Testis (tissue), 3 donors: Measurements from ENCODE around the gene BARHL1. TPM values are rescaled to one million over a fixed set of nuclear protein-coding genes. Genes with fewer than 3 reads are reported as not detected.

Experiments used
- DNase-seq: peaks from one replicate; pipeline ENCODE4 v3.0.0-alpha.2; 2019
- H3K27ac ChIP-seq, 2 donors: fragments of 200-600 bp; sonication (generic); one replicate each; pipeline ENCODE4 v1.5.1; 2019
- H3K27me3 ChIP-seq: fragments of 200-600 bp; sonication (generic); one replicate; pipeline ENCODE4 v1.5.1; 2019
- H3K36me3 ChIP-seq: fragments of 200-600 bp; sonication (generic); one replicate; pipeline ENCODE4 v1.5.1; 2017; ENCODE audit warnings: low read depth; ENCODE audit errors: missing control alignments
- H3K4me1 ChIP-seq: fragments of 200-600 bp; sonication (generic); one replicate; pipeline ENCODE4 v1.5.1; 2019
- H3K4me3 ChIP-seq, 2 donors: fragments of 200-600 bp; sonication (generic); one replicate each; pipeline ENCODE4 v1.5.1; 2017 to 2019
- H3K9me3 ChIP-seq: fragments of 200-600 bp; sonication (generic); one replicate; pipeline ENCODE4 v1.5.1; 2017
- POLR2A ChIP-seq: fragments of 450-650 bp; IDR thresholded peaks from one replicate; pipeline ENCODE4 v1.6.1; 2017; ENCODE audit warnings: antibody characterized with exemption, mild to moderate bottlenecking, moderate library complexity
- WGBS, 2 donors: methylation state at CpG; one replicate each; pipeline ENCODE4 v1.1.5; 2018; 5-methylcytosine and 5-hydroxymethylcytosine counted together
- intact Hi-C: fragments of 100-400 bp; cut with DNase I; formaldehyde crosslinking; loops from one replicate; pipeline ENCODE4 v1.15.1; 2023; ENCODE audit warnings: low total_unique reads
- polyA plus RNA-seq: library from polyadenylated mRNA; stranded (reverse); fragments of 350-450 nt; fragmentation: Illumina TruSeq; extraction: RNeasy Lipid Tissue Mini Kit (QIAGEN cat#74804); gene quantifications from one replicate; pipeline ENCODE4 v1.2.3, GENCODE V29; 2014; ENCODE audit warnings: low read depth, low replicate concordance; ENCODE audit not compliant: insufficient read depth
- total RNA-seq, 2 donors: library from RNA; depleted of rRNA; stranded (reverse); fragments of >200 nt; gene quantifications; one replicate each; pipeline ENCODE4 v1.2.3, GENCODE V29; 2016
- TF ChIP-seq, protein P1 (sequence below), 3 experiments: fragments of 450-650 bp in 2 of 3; fragments of 200-600 bp in 1 of 3; sonication (generic) in 1 of 3; IDR thresholded peaks; one replicate each; pipeline ENCODE4 v1.5.1; 2016 to 2019; ENCODE audit warnings: antibody characterized with exemption in 3 of 3, mild to moderate bottlenecking in 2 of 3, moderate library complexity in 1 of 3

BARHL1 gene
- total and polyA plus RNA-seq, 3 donors from 2014 or later: 0.13 to 0.31 TPM; not detected in 1

DNA sequence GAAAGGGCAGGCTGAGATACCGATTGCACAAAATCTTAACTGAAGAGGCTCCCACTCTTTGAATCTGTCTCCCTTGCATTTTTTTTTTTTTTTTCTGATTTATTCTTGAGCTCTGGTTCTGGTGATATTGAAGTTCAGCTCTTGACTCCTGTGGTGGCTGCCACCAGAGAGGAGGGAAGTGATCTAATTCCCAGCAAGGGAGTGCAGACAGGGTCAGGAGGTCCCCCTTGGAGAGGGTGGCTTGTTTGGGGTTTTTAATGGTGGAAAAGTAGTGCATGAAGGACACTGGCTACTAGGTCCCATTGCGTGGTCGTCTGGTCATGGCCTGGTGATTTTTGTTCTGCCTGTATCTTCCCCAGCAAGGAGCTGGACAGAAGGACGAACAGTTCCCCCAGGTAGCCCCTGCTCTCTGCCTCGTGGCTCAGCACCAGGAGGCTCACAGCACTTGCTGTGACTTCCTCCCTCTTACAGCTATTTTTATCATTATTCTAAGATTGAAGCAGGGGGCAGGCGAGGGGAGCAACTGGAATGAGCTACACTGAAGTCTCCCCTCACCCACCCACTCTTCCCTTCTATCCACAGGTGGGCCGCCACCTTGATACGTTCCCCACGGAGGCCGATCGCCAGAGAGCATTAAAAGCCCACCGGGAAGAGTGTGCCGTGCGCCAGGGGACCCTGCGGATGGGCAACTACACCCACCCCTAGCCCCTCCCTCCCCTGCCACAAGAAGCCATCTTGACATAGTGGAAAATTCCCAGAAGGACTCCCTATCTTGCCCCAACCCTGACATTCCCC lies 10.4 kb upstream of the BARHL1 start:
- H3K36me3 ChIP-seq: no peaks in the 10 kb centered on the region
- 84 to 86% methylated on average over 15 of the region's 15 CpGs for WGBS, 2 donors
- H3K9me3 ChIP-seq: no peaks in the 10 kb centered on the region
- no peaks in the 10 kb centered on the region for H3K27me3 ChIP-seq
- TF ChIP-seq, protein P1, sequence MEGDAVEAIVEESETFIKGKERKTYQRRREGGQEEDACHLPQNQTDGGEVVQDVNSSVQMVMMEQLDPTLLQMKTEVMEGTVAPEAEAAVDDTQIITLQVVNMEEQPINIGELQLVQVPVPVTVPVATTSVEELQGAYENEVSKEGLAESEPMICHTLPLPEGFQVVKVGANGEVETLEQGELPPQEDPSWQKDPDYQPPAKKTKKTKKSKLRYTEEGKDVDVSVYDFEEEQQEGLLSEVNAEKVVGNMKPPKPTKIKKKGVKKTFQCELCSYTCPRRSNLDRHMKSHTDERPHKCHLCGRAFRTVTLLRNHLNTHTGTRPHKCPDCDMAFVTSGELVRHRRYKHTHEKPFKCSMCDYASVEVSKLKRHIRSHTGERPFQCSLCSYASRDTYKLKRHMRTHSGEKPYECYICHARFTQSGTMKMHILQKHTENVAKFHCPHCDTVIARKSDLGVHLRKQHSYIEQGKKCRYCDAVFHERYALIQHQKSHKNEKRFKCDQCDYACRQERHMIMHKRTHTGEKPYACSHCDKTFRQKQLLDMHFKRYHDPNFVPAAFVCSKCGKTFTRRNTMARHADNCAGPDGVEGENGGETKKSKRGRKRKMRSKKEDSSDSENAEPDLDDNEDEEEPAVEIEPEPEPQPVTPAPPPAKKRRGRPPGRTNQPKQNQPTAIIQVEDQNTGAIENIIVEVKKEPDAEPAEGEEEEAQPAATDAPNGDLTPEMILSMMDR (IDR thresholded peaks at IDR 0.05): no peak
- TF ChIP-seq POLR2A: no peak
- no peak for DNase-seq
- no peak overlapping the region for H3K27ac ChIP-seq
- no peaks in the 10 kb centered on the region for H3K4me1 ChIP-seq
- no peak overlapping the region for H3K4me3 ChIP-seq
- intact Hi-C loops: loop anchor here (5.0 kb wide), 1 partner anchor 65 kb away; no protein-coding TSS in a partner anchor

DNA sequence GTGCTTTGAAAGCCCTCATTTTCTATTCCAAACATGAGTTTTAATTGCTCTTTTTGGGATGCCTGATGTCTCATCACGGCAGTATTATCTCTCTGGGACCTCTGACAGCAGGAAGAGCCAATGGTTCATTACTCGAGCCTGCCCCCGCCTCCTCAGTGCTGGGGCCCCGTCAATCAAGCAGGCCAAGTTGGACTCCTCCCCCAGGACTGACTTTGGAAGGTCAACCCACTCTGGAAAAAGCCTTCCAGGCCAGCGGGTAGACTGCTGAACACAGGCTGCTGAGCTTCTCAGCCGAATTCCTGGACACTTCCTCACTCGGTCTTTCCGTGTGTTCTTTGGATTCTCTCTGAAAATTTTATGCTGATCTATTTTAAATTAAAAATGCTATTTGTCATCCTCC lies 9.5 kb upstream of the BARHL1 start:
- no peaks in the 10 kb centered on the region for H3K27me3 ChIP-seq
- H3K4me3 ChIP-seq: no peak overlapping the region
- H3K27ac ChIP-seq: no peak overlapping the region
- H3K9me3 ChIP-seq: no peaks in the 10 kb centered on the region
- 58 to 60% methylated on average over 8 of the region's 8 CpGs for WGBS, 2 donors
- intact Hi-C loops: loop anchor here (5.0 kb wide), 1 partner anchor 66 kb away; no protein-coding TSS in a partner anchor
- TF ChIP-seq, protein P1 (IDR thresholded peaks at IDR 0.05): no peak
- TF ChIP-seq POLR2A: no peak
- DNase-seq: no peak
- no peaks in the 10 kb centered on the region for H3K4me1 ChIP-seq
- no peaks in the 10 kb centered on the region for H3K36me3 ChIP-seq

DNA sequence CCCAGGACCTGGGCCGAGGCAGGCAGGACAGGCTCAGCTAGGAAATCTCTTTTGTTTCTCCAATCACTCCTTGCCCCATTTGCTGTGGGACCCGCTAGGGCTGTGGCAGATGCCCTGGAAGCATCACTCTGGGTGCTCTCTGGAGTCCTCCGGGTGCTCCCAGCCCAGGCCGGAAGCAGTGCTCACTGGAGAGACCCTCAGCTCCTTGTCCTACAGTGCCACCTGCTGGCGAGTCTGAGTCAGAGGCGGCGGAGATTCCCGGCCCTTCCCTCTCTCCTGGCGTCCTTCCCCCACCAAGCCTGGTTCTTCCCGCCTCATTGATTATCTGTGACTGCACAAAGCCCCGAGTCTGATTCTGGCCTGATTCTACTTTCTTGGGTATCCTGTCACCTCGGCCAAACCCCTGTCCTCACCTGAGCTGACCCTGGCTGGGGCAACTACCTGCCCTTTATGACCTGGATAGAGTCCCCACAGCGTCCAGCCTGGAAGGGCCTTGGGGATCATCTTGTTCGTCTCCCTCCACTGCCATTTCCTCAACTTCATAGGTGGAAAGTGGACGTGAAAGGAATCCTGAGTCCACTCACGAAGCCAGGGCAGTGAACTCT lies 7.3 kb upstream of the BARHL1 start:
- Histone ChIP-seq H3K9me3 (no peaks in the 10 kb centered on the region), H3K36me3 (no peaks in the 10 kb centered on the region), H3K4me1 (no peaks in the 10 kb centered on the region), H3K27ac (no peak overlapping the region), H3K27me3 (no peaks in the 10 kb centered on the region), H3K4me3 (no peak overlapping the region)
- peak; percentile 85 for DNase-seq
- WGBS, 2 donors: 29 to 34% methylated on average over 10 to 16 of the region's 16 CpGs
- no peak for TF ChIP-seq POLR2A
- TF ChIP-seq, protein P1 (IDR thresholded peaks at IDR 0.05): peak; percentile 69 to 78 (median 72)
- intact Hi-C loops: no loop called here

DNA sequence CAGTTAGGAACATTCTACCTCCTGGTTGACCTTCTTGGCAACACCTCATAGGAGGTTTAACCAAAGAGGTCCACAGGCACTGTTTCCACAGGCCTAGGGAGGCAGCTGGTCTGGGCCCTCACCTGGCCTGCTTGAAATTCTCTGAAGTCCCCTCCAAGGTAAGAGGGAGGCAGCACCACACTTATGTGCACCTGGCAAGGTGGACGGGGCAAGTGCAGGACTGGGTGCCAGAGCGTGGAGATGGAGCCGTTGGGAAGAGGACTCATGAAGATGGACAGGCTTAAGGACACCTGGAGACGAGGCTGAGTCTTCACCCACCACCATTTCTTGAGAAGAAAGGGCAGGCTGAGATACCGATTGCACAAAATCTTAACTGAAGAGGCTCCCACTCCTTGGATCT lies 6.6 kb upstream of the BARHL1 start:
- 73 to 87% methylated on average over 5 of the region's 5 CpGs for WGBS, 2 donors
- no peaks in the 10 kb centered on the region for H3K27me3 ChIP-seq
- intact Hi-C loops: no loop called here
- H3K36me3 ChIP-seq: no peaks in the 10 kb centered on the region
- H3K4me1 ChIP-seq: no peaks in the 10 kb centered on the region
- H3K4me3 ChIP-seq: no peak overlapping the region
- DNase-seq: no peak
- H3K9me3 ChIP-seq: no peaks in the 10 kb centered on the region
- no peak overlapping the region for H3K27ac ChIP-seq
- no peak for TF ChIP-seq POLR2A
- TF ChIP-seq, protein P1 (IDR thresholded peaks at IDR 0.05): no peak
